H1 (cell line): ENCODE data around the gene PKDREJ. TPM values are rescaled to one million over a fixed set of nuclear protein-coding genes. Genes with fewer than 3 reads are reported as not detected.

Source experiments
- ATF2 ChIP-seq: IDR thresholded peaks from 2 replicates; pipeline ENCODE4 v1.6.1; 2012; ENCODE audit warnings: low read length, inconsistent platforms
- CREB1 ChIP-seq: IDR thresholded peaks from 2 replicates; pipeline ENCODE4 v1.6.1; 2012; ENCODE audit warnings: inconsistent platforms
- JUND ChIP-seq: IDR thresholded peaks from 2 replicates; pipeline ENCODE4 v1.6.1; 2011; ENCODE audit warnings: mild to moderate bottlenecking, improper control_type of control experiment, low read length
- RAD21 ChIP-seq, 2 experiments: IDR thresholded peaks in 1 of 2; conservative IDR thresholded peaks in 1 of 2; 2 replicates each; pipeline ENCODE4 v1.6.1; 2011; ENCODE audit warnings: low read depth in 2 of 2, low read length in 2 of 2, improper control_type of control experiment in 1 of 2, inconsistent platforms in 1 of 2, mild to moderate bottlenecking in 1 of 2, moderate library complexity in 1 of 2
- RNF2 ChIP-seq: fragments of 200-900, 300-1000 bp; sonication (generic); IDR thresholded peaks from 2 replicates; pipeline ENCODE4 v1.7.1; 2016; ENCODE audit warnings: borderline replicate concordance, low read depth, mild to moderate bottlenecking, antibody characterized with exemption, low read length; ENCODE audit not compliant: poor library complexity, severe bottlenecking; ENCODE audit errors: missing control alignments
- TCF12 ChIP-seq: IDR thresholded peaks from 2 replicates; pipeline ENCODE4 v1.6.1; 2011; ENCODE audit warnings: low read depth, mild to moderate bottlenecking, low read length
- polyA plus RNA-seq, 7 experiments: library from polyadenylated mRNA; depleted of rRNA in 3 of 7; stranded (reverse) in 5 of 7; unstranded in 2 of 7; fragments of >200 nt in 5 of 7; fragments of 200-250 nt in 2 of 7; gene quantifications; 1 replicate in 5 of 7; 2 replicates in 1 of 7; 4 replicates in 1 of 7; pipeline versions ENCODE4 v1.2.1 to v1.2.3, GENCODE V29; 2011 to 2013; ENCODE audit warnings: missing spikeins in 2 of 7, mixed read lengths in 2 of 7
- total RNA-seq: library from RNA; stranded (reverse); fragmentation: NEBNext Ultra II Directional; extraction: Animal tissue kit (Norgen Biotek cat#: 25700); gene quantifications from 2 replicates; pipeline ENCODE4 v1.2.1, GENCODE V29; 2021

The PKDREJ gene
- total and polyA plus RNA-seq, 2 of the 8 experiments (the other 6 are each of a cell fraction or from before 2014, with no cell fraction given), result 0.02 to 0.04 TPM

DNA sequence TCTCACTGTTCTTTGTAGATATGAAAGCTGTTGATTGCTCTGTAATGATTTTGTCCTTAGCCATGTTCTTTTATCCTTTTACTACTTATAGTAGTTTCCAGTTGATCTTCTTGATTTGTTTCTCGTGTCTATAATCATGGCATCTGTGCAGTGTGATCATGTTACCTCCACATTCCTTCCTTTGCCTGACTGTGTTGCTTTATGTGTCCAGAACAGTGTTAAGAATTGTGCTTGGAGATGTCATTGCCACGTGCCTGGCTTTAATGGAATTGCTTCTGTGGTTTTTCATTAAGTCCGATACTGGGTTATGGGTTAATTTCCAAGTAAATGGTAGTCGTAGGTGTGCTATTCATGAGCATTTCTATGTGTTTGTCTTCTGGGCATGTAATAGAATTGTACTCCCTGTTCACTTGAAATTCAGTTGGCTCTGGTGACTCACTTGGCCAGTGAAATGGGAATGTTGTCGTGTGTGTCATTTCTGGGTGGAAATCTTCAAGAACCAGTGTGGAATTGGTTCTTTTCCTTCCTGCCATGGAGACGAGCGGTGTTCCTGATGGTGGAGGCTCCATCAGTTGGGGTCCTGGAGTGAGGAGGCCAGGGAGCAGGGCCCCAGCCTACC lies 40.3 kb upstream of the PKDREJ start (continued):
- TF ChIP-seq ATF2 (no peak), CREB1 (no peak), JUND (no peak), RNF2 (no peak), RAD21 (IDR thresholded peaks at IDR 0.05 in 1 of 2, conservative IDR thresholded peaks at IDR 0.05 in 1 of 2; ENCODE audit: low read depth in 2 of 2, low read length in 2 of 2) (no peak), TCF12 (no peak)
